Suprapubic skin (tissue), 4 donors: Measurements from ENCODE around the gene ITSN2. TPM values are rescaled to one million over a fixed set of nuclear protein-coding genes. Genes with fewer than 3 reads are reported as not detected.
"Not testable (repeated sequence)": the region's sequence is repeated elsewhere in the genome, so short reads cannot be mapped to it uniquely, and the experiment has no call there.

Experiments used
- DNase-seq, 2 donors: peaks; one replicate each; pipeline ENCODE4 v3.0.0-alpha.2; 2019; ENCODE audit warnings: low spot score in 2 of 2
- H3K27ac ChIP-seq: fragments of 200-600 bp; sonication (generic); one replicate; pipeline ENCODE4 v1.5.1; 2019
- H3K27me3 ChIP-seq: fragments of 200-600 bp; sonication (generic); one replicate; pipeline ENCODE4 v1.5.1; 2019
- H3K36me3 ChIP-seq: fragments of 200-600 bp; sonication (generic); one replicate; pipeline ENCODE4 v1.5.1; 2019
- H3K4me1 ChIP-seq: fragments of 200-600 bp; sonication (generic); one replicate; pipeline ENCODE4 v1.5.1; 2019
- H3K4me3 ChIP-seq: fragments of 200-600 bp; sonication (generic); one replicate; pipeline ENCODE4 v1.5.1; 2019; ENCODE audit warnings: mild to moderate bottlenecking
- H3K9me3 ChIP-seq: fragments of 200-600 bp; sonication (generic); one replicate; pipeline ENCODE4 v1.5.1; 2019
- CTCF ChIP-seq, 2 donors: fragments of 200-600 bp in 1 of 2; fragments of 450-650 bp in 1 of 2; sonication (generic) in 1 of 2; IDR thresholded peaks; one replicate each; pipeline ENCODE4 v1.5.1; 2016 to 2019; ENCODE audit warnings: antibody characterized with exemption in 2 of 2, mild to moderate bottlenecking in 1 of 2, moderate library complexity in 1 of 2
- EP300 ChIP-seq: sonication (generic); formaldehyde crosslinking; IDR thresholded peaks from one replicate; pipeline ENCODE4 v1.6.1; 2017; ENCODE audit warnings: antibody characterized with exemption
- POLR2A ChIP-seq, 2 donors: fragments of 450-650 bp; IDR thresholded peaks; one replicate each; pipeline ENCODE4 v1.6.1; 2017; ENCODE audit warnings: antibody characterized with exemption in 2 of 2, mild to moderate bottlenecking in 2 of 2, moderate library complexity in 2 of 2
- POLR2AphosphoS5 ChIP-seq, 3 donors: sonication (generic); formaldehyde crosslinking; IDR thresholded peaks; one replicate each; pipeline ENCODE4 v1.6.1; 2017; ENCODE audit warnings: antibody characterized with exemption in 3 of 3
- WGBS: methylation state at CpG from one replicate; pipeline ENCODE4 v1.1.5; 2018; 5-methylcytosine and 5-hydroxymethylcytosine counted together
- total RNA-seq, 4 donors: library from RNA; depleted of rRNA; stranded (reverse); fragments of >200 nt; gene quantifications; one replicate each; pipeline ENCODE4 v1.1.0, GENCODE V29; 2016

The ITSN2 gene
- total RNA-seq, 4 donors from 2014 or later = 65.8 to 92.6 (median 69.7) TPM

GRCh38 chr2:24349097-24349496 is 11.2 kb downstream of the ITSN2 start:
- Histone ChIP-seq H3K27me3 (no peaks in the 10 kb centered on the region), H3K4me3 (no peak overlapping the region), H3K27ac (no peak overlapping the region), H3K4me1 (peaks cover 23% of the 10 kb centered on the region), H3K36me3 (no peaks in the 10 kb centered on the region), H3K9me3 (no peaks in the 10 kb centered on the region)
- no peak for DNase-seq
- no peak for TF ChIP-seq POLR2A (IDR thresholded peaks at IDR 0.05)
- no peak for TF ChIP-seq POLR2AphosphoS5 (IDR thresholded peaks at IDR 0.05)
- TF ChIP-seq CTCF (IDR thresholded peaks at IDR 0.05) = no peak
- TF ChIP-seq EP300 = no peak

DNA sequence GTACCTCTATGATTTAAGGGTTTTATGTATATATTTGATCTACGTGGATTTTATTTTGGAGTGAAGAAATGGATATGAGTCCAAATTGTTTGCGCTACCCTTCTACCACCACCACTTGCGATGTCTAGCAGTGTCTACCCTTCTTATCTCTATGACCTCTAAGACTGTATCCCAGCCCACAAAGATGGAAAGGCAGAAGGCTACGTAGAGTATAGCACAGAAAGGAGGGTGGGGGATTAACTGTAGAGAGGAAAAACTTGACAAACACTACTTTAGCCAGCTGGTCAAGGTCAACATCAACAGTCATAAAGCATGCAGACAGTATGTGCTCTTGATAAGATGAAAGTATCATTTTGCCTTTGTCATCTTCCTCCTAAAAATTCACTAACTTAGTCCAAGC is 14.4 kb downstream of the ITSN2 start:
- H3K4me3 ChIP-seq = no peak overlapping the region
- WGBS = 97% methylated on average over 4 of the region's 4 CpGs
- no peaks in the 10 kb centered on the region for H3K9me3 ChIP-seq
- H3K27ac ChIP-seq = no peak overlapping the region
- TF ChIP-seq POLR2A (IDR thresholded peaks at IDR 0.05) = no peak
- no peaks in the 10 kb centered on the region for H3K36me3 ChIP-seq
- peaks cover 14% of the 10 kb centered on the region for H3K4me1 ChIP-seq
- no peaks in the 10 kb centered on the region for H3K27me3 ChIP-seq
- no peak for DNase-seq

GRCh38 chr2:24343225-24343882 is 17.0 kb downstream of the ITSN2 start:
- 81% methylated on average over 1 of the region's 1 CpG for WGBS
- DNase-seq = no peak
- Histone ChIP-seq H3K27me3 (no peaks in the 10 kb centered on the region), H3K4me3 (no peak overlapping the region), H3K9me3 (no peaks in the 10 kb centered on the region), H3K36me3 (no peaks in the 10 kb centered on the region), H3K27ac (no peak overlapping the region), H3K4me1 (peaks cover 12% of the 10 kb centered on the region)
- TF ChIP-seq CTCF (IDR thresholded peaks at IDR 0.05) = no peak
- TF ChIP-seq EP300 = no peak
- no peak for TF ChIP-seq POLR2AphosphoS5 (IDR thresholded peaks at IDR 0.05)
- no peak for TF ChIP-seq POLR2A (IDR thresholded peaks at IDR 0.05)

DNA sequence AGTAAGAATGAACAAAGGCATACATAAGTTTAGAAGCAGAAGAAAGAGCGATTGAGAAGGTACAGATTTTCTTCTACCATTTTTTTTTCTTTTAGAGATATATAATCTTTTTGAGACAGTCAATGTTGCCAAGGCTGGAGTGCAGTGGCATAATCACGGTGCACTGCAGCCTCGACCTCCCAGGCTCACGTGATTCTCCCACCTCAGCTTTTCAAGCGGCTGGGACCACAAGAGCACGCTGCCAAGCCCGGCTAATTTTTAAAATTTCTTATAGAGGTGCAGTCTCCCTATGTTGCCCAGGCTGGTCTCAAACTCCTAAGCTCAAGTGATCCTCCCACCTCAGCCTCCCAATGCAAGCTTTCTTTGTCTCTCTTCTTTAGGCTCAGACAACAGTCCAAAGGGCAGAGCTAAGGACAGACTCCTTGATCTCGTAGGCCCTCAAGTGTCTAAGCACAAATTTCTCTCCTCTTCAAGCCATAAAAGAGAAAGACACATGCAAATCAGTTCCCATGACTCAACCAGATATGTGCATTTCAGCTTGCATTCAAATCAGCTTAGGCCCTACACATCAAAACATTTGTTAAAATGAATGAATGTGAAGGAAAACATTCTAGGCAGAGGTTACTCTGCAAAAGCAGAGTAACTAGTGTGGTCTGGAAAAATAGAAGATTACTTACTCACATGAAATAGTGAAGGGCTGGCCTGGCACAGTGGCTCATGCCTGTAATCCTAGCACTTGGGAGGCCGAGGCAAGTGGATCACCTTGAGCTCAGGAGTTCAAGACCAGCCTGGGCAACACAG is 18.0 kb downstream of the ITSN2 start:
- H3K4me1 ChIP-seq = peaks cover 12% of the 10 kb centered on the region
- H3K4me3 ChIP-seq = no peak overlapping the region
- 81% methylated on average over 9 of the region's 9 CpGs for WGBS
- no peak for DNase-seq
- H3K27me3 ChIP-seq = no peaks in the 10 kb centered on the region
- H3K9me3 ChIP-seq = no peaks in the 10 kb centered on the region
- H3K27ac ChIP-seq = no peak overlapping the region
- TF ChIP-seq EP300 (no peak), CTCF (IDR thresholded peaks at IDR 0.05) (no peak), POLR2AphosphoS5 (IDR thresholded peaks at IDR 0.05) (no peak), POLR2A (IDR thresholded peaks at IDR 0.05) (no peak)
- H3K36me3 ChIP-seq = no peaks in the 10 kb centered on the region

DNA sequence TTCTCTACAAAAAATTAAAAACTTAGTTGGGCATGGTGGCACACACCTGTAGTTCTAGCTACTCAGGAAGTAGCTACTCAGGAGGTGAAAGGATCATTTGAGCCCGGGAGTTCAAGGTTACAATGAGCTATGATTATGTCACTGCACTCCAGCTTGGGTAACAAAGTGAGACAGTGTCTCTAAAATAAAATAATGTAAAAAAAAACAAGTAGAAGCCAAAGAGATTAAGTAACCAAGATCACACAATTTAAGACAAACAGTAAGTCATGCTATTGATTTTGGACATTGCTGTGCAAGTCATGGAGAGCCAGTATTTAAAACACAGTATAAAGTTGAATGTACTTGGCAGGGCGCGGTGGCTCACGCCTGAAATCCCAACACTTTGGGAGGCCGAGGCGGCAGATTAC is 20.5 kb downstream of the ITSN2 start:
- Histone ChIP-seq H3K4me1 (peaks cover 12% of the 10 kb centered on the region), H3K9me3 (no peaks in the 10 kb centered on the region), H3K4me3 (no peak overlapping the region), H3K27ac (no peak overlapping the region), H3K27me3 (no peaks in the 10 kb centered on the region), H3K36me3 (no peaks in the 10 kb centered on the region)
- DNase-seq = no peak
- WGBS = 86% methylated on average over 6 of the region's 6 CpGs
- no peak for TF ChIP-seq CTCF (IDR thresholded peaks at IDR 0.05)
- no peak for TF ChIP-seq POLR2A (IDR thresholded peaks at IDR 0.05)
- TF ChIP-seq EP300 = no peak

GRCh38 chr2:24339098-24339497 is 21.2 kb downstream of the ITSN2 start:
- peaks cover 14% of the 10 kb centered on the region for H3K4me1 ChIP-seq
- H3K36me3 ChIP-seq, H3K27me3 ChIP-seq, H3K9me3 ChIP-seq, H3K27ac ChIP-seq, H3K4me3 ChIP-seq, DNase-seq: not testable (repeated sequence)
- WGBS = 87% methylated on average over 9 of the region's 9 CpGs
